Astrocyte (in vitro differentiated cells and primary cell): ENCODE measurements around the gene IRS4. TPM values are rescaled to one million over a fixed set of nuclear protein-coding genes. Genes with fewer than 3 reads are reported as not detected.

Experiments used
- DNase-seq: peaks from one replicate; pipeline ENCODE4 v3.0.0-alpha.2; 2010; ENCODE audit warnings: low read depth
- FAIRE-seq: peaks from 2 replicates; lab custom pipeline; 2011; peaks lifted over from hg19 to GRCh38; lab: Jason Lieb, UNC
- H2AFZ ChIP-seq: 2 replicates; pipeline ENCODE4 v1.6.0; 2012; ENCODE audit warnings: low read depth, low read length, inconsistent platforms
- H3K27ac ChIP-seq: 2 replicates; pipeline ENCODE4 v1.5.1; 2011; ENCODE audit warnings: low read depth, low read length, inconsistent platforms
- H3K27me3 ChIP-seq: 2 replicates; pipeline ENCODE4 v1.6.0; 2011; ENCODE audit warnings: low read length, inconsistent platforms; ENCODE audit not compliant: insufficient read depth
- H3K36me3 ChIP-seq: 2 replicates; pipeline ENCODE4 v1.5.1; 2011; ENCODE audit warnings: low read length, inconsistent platforms; ENCODE audit not compliant: insufficient read depth
- H3K4me1 ChIP-seq: 2 replicates; pipeline ENCODE4 v1.5.1; 2011; ENCODE audit warnings: low read length, inconsistent platforms; ENCODE audit not compliant: insufficient read depth
- H3K4me2 ChIP-seq: 2 replicates; pipeline ENCODE4 v1.6.0; 2012; ENCODE audit warnings: low read length, inconsistent platforms
- H3K4me3 ChIP-seq: 2 replicates; pipeline ENCODE4 v1.5.1; 2011; ENCODE audit warnings: low read depth, mild to moderate bottlenecking, low read length, inconsistent platforms; ENCODE audit not compliant: insufficient read depth
- H3K79me2 ChIP-seq: 2 replicates; pipeline ENCODE4 v1.6.0; 2012; ENCODE audit warnings: mild to moderate bottlenecking, low read length, inconsistent platforms; ENCODE audit not compliant: insufficient read depth
- H3K9ac ChIP-seq: 2 replicates; pipeline ENCODE4 v1.6.0; 2012; ENCODE audit warnings: mild to moderate bottlenecking, low read length, inconsistent platforms
- H3K9me3 ChIP-seq: 2 replicates; pipeline ENCODE4 v1.5.1; 2012; ENCODE audit warnings: low read depth, mild to moderate bottlenecking, low read length, inconsistent platforms; ENCODE audit not compliant: insufficient read depth
- H4K20me1 ChIP-seq: 2 replicates; pipeline ENCODE4 v1.6.0; 2012; ENCODE audit warnings: low read length, inconsistent platforms; ENCODE audit not compliant: insufficient read depth
- H3K27ac Mint-ChIP-seq: one replicate; pipeline ENCODE4 v1.8.0; 2021; ENCODE audit warnings: mild to moderate bottlenecking, mixed read lengths; ENCODE audit not compliant: unreplicated experiment
- H3K27me3 Mint-ChIP-seq: one replicate; pipeline ENCODE4 v1.8.0; 2021; ENCODE audit warnings: low read depth, mixed read lengths; ENCODE audit not compliant: unreplicated experiment
- H3K36me3 Mint-ChIP-seq: one replicate; pipeline ENCODE4 v1.8.0; 2021; ENCODE audit warnings: low read depth, mixed read lengths; ENCODE audit not compliant: unreplicated experiment
- H3K4me1 Mint-ChIP-seq: one replicate; pipeline ENCODE4 v1.8.0; 2021; ENCODE audit warnings: low read depth, mixed read lengths; ENCODE audit not compliant: unreplicated experiment
- H3K4me3 Mint-ChIP-seq: one replicate; pipeline ENCODE4 v1.8.0; 2021; ENCODE audit warnings: mild to moderate bottlenecking, moderate library complexity, mixed read lengths; ENCODE audit not compliant: unreplicated experiment
- H3K9me3 Mint-ChIP-seq: one replicate; pipeline ENCODE4 v1.8.0; 2021; ENCODE audit warnings: mild to moderate bottlenecking, mixed read lengths; ENCODE audit not compliant: unreplicated experiment
- EZH2 ChIP-seq: IDR thresholded peaks from 2 replicates; pipeline ENCODE4 v1.6.1; 2012; ENCODE audit warnings: mild to moderate bottlenecking, low read length, inconsistent platforms; ENCODE audit not compliant: insufficient read depth
- total RNA-seq: library from RNA; stranded (reverse); gene quantifications from 2 replicates; pipeline ENCODE4 v1.2.1, GENCODE V29; 2021
- TF ChIP-seq, protein P1 (sequence below): IDR thresholded peaks from 2 replicates; pipeline ENCODE4 v1.5.1; 2011; ENCODE audit warnings: low read depth, mild to moderate bottlenecking, inconsistent platforms, low read length, moderate library complexity; ENCODE audit not compliant: insufficient read depth

Gene IRS4
- total RNA-seq, 1 donor from 2014 or later = 1.00 TPM

DNA sequence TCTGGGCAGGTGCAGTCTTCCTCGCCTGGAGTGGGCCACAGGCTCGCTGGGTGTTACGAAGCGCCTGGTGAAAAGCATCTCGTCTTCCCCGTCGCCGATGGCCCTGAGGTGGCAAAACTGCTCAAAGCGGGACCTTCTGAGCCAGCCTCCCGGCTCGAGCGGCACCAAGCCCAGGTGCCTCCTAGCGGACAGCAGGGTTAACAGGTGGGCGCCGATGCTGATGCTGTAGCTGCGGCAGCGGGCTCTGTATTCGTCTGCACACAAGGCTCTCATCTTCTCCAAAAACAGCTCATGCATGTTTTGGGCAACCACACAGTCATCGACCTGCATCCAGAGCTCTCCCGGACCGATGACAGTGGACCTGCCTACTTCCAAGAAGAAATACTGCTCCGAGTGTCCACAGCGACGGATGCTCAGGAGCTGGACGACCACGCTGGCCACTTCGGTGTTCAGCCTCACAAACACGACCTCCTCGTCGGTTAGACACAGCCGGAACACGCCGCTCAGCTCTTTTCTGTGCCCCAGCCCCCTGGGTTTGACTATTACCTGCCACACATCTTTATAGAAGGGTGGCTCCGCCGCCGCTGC lies 1.2 kb downstream of the IRS4 start:
- H3K27ac Mint-ChIP-seq = no peak overlapping the region
- Histone ChIP-seq H3K79me2 (no peaks in the 10 kb centered on the region), H3K4me3 (peak overlapping the region; percentile 48), H3K36me3 (no peaks in the 10 kb centered on the region), H2AFZ (no peak overlapping the region), H3K27me3 (peaks cover 58% of the 10 kb centered on the region), H3K4me1 (peaks cover 2% of the 10 kb centered on the region), H3K9ac (no peak overlapping the region), H4K20me1 (no peaks in the 10 kb centered on the region), H3K27ac (no peak overlapping the region), H3K4me2 (peak overlapping the region; percentile 83), H3K9me3 (no peaks in the 10 kb centered on the region)
- peak overlapping the region; percentile 77 for H3K4me3 Mint-ChIP-seq
- peaks cover 43% of the 10 kb centered on the region for H3K27me3 Mint-ChIP-seq
- H3K9me3 Mint-ChIP-seq = no peaks in the 10 kb centered on the region
- DNase-seq (no peak), FAIRE-seq (peak; percentile 60)
- TF ChIP-seq EZH2 = no peak
- TF ChIP-seq, protein P1, sequence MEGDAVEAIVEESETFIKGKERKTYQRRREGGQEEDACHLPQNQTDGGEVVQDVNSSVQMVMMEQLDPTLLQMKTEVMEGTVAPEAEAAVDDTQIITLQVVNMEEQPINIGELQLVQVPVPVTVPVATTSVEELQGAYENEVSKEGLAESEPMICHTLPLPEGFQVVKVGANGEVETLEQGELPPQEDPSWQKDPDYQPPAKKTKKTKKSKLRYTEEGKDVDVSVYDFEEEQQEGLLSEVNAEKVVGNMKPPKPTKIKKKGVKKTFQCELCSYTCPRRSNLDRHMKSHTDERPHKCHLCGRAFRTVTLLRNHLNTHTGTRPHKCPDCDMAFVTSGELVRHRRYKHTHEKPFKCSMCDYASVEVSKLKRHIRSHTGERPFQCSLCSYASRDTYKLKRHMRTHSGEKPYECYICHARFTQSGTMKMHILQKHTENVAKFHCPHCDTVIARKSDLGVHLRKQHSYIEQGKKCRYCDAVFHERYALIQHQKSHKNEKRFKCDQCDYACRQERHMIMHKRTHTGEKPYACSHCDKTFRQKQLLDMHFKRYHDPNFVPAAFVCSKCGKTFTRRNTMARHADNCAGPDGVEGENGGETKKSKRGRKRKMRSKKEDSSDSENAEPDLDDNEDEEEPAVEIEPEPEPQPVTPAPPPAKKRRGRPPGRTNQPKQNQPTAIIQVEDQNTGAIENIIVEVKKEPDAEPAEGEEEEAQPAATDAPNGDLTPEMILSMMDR = no peak
- no peaks in the 10 kb centered on the region for H3K36me3 Mint-ChIP-seq
- H3K4me1 Mint-ChIP-seq = peaks cover 1% of the 10 kb centered on the region

DNA sequence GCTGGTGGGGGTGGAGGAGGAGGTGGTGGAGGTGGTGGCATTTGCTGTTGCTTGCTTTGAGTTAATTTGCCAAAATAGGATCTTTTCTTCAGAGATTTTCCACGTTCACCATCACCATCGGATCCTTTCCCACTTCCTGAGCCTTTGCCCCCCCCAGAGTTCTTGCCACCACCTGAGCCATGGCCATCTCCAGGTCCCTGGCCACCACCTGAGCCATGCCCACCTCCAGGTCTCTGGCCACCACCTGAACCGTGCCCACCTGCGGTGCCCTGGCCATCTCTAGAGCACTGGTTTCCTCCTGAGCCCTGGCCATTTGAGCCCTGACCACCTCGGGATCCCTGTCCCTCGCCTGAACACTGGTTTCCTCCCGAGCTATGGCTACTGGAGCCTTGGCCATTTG lies 1.9 kb downstream of the IRS4 start:
- Mint-ChIP-seq H3K4me1 (peaks cover 1% of the 10 kb centered on the region), H3K9me3 (no peaks in the 10 kb centered on the region), H3K36me3 (no peaks in the 10 kb centered on the region), H3K27ac (no peak overlapping the region), H3K27me3 (peaks cover 43% of the 10 kb centered on the region), H3K4me3 (peak overlapping the region; percentile 45)
- FAIRE-seq (no peak), DNase-seq (no peak)
- Histone ChIP-seq H4K20me1 (no peaks in the 10 kb centered on the region), H3K4me2 (no peak overlapping the region), H3K9me3 (no peaks in the 10 kb centered on the region), H3K4me3 (no peak overlapping the region), H3K27me3 (peaks cover 52% of the 10 kb centered on the region), H3K36me3 (no peaks in the 10 kb centered on the region), H3K79me2 (no peaks in the 10 kb centered on the region), H2AFZ (no peak overlapping the region), H3K9ac (no peak overlapping the region), H3K27ac (no peak overlapping the region), H3K4me1 (peaks cover 2% of the 10 kb centered on the region)
- TF ChIP-seq EZH2 = no peak
- TF ChIP-seq, protein P1 = no peak

DNA sequence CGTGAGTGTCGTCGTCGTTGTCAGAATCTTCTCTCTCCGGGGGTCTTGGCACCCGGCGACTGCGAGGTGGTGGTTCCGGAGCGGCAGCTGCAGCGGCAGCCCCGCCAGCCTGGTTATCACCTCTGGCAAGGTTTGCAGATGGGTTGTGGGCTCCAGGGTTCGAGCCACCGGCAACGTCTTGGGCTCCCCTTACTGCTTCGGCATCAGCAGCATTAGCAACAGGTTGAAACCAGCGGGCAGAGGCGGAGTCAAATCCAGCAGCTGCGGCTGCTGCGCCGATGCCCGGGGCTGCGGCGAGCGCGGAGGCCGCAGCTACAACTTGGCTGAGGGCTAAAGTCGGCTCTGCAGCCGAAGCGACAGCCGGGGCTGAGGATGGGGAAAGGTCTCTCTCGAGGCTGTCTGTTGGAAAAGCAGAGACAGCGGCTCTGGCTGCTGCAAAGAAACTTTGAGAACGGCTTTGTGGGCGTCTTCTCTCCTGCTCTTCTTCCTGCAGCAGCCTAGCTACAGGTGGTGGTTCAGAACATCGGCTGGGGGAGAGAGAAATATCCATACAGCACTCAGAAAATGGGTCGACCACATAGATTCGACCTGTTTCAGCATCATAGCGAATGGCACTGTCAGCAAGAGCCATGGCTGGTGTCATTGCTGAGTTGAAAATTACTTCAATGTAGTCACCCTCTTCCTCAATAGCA lies 3.6 kb downstream of the IRS4 start:
- H3K4me1 Mint-ChIP-seq = peaks cover 1% of the 10 kb centered on the region
- no peaks in the 10 kb centered on the region for H3K36me3 ChIP-seq
- peak overlapping the region; percentile 40 for H3K4me3 Mint-ChIP-seq
- H2AFZ ChIP-seq = no peak overlapping the region
- H4K20me1 ChIP-seq = no peaks in the 10 kb centered on the region
- H3K4me1 ChIP-seq = peaks cover 2% of the 10 kb centered on the region
- H3K9me3 ChIP-seq = no peaks in the 10 kb centered on the region
- peak; percentile 5 for FAIRE-seq
- H3K36me3 Mint-ChIP-seq = no peaks in the 10 kb centered on the region
- no peak overlapping the region for H3K9ac ChIP-seq
- peak; percentile 67 for TF ChIP-seq EZH2
- TF ChIP-seq, protein P1 = no peak
- no peaks in the 10 kb centered on the region for H3K79me2 ChIP-seq
- DNase-seq = no peak
- H3K27ac Mint-ChIP-seq = no peak overlapping the region
- peak overlapping the region; percentile 15 for H3K4me2 ChIP-seq
- H3K27me3 Mint-ChIP-seq = peaks cover 42% of the 10 kb centered on the region
- H3K4me3 ChIP-seq = no peak overlapping the region
- peaks cover 49% of the 10 kb centered on the region for H3K27me3 ChIP-seq
- H3K27ac ChIP-seq = no peak overlapping the region
- H3K9me3 Mint-ChIP-seq = no peaks in the 10 kb centered on the region
